Sigmoid colon (tissue), 3 donors: ENCODE results near the gene AQP12B.

Source experiments
- POLR2A ChIP-seq, 2 donors: fragments of 450-650 bp; IDR thresholded peaks; one replicate each; pipeline ENCODE4 v1.6.1; 2016; ENCODE audit warnings: antibody characterized with exemption in 2 of 2, mild to moderate bottlenecking in 2 of 2, moderate library complexity in 2 of 2
- TF ChIP-seq, protein P1 (sequence below), 4 experiments: fragments of 450-650 bp in 3 of 4; fragments of 200-600 bp in 1 of 4; IDR thresholded peaks; one replicate each; pipeline ENCODE4 v1.5.1; 2016 to 2019; ENCODE audit warnings: antibody characterized with exemption in 4 of 4, mild to moderate bottlenecking in 3 of 4, moderate library complexity in 2 of 4

DNA sequence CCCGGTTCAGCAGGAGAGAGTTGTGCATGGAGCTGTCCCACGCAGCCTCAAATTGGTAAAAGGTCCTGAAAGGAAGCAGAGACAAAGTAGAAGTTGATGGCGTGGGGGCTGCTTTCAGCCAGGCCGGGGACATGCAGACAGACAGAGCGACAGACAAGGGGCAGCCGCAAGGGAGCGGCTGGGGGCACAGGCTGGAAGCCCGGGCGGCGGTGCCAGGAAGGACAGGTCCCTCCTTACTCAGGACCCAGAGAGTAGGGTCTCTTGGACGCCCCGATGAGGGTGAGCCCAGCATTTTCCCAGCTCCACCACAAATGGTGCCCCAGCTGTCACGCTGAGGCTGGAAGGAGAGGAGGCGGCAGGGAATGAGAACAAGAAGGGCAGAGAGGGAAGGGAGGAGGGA lies 44.2 kb upstream of the AQP12B start:
- TF ChIP-seq, protein P1, sequence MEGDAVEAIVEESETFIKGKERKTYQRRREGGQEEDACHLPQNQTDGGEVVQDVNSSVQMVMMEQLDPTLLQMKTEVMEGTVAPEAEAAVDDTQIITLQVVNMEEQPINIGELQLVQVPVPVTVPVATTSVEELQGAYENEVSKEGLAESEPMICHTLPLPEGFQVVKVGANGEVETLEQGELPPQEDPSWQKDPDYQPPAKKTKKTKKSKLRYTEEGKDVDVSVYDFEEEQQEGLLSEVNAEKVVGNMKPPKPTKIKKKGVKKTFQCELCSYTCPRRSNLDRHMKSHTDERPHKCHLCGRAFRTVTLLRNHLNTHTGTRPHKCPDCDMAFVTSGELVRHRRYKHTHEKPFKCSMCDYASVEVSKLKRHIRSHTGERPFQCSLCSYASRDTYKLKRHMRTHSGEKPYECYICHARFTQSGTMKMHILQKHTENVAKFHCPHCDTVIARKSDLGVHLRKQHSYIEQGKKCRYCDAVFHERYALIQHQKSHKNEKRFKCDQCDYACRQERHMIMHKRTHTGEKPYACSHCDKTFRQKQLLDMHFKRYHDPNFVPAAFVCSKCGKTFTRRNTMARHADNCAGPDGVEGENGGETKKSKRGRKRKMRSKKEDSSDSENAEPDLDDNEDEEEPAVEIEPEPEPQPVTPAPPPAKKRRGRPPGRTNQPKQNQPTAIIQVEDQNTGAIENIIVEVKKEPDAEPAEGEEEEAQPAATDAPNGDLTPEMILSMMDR (IDR thresholded peaks at IDR 0.05) = no peak
- no peak for TF ChIP-seq POLR2A (IDR thresholded peaks at IDR 0.05)
